Activated naive CD4-positive, alpha-beta T cell treated with anti-CD3 and anti-CD28 coated beads, Interleukin-2, amount 50 U/mL, for 24 hours (primary cell): ENCODE results near the gene KRTAP1-5.
"Not testable (repeated sequence)": the region's sequence is repeated elsewhere in the genome, so short reads cannot be mapped to it uniquely, and the experiment has no call there.

Source experiments
- H3K27ac Mint-ChIP-seq: one replicate; pipeline ENCODE4 v1.8.0; 2021; ENCODE audit warnings: mild to moderate bottlenecking, mixed read lengths
- H3K27me3 Mint-ChIP-seq: one replicate; pipeline ENCODE4 v1.8.0; 2021; ENCODE audit warnings: mixed read lengths
- H3K36me3 Mint-ChIP-seq: one replicate; pipeline ENCODE4 v1.8.0; 2021; ENCODE audit warnings: mixed read lengths
- H3K4me1 Mint-ChIP-seq: one replicate; pipeline ENCODE4 v1.8.0; 2021; ENCODE audit warnings: mixed read lengths
- H3K4me3 Mint-ChIP-seq: one replicate; pipeline ENCODE4 v1.8.0; 2021; ENCODE audit warnings: mild to moderate bottlenecking, mixed read lengths
- H3K9me3 Mint-ChIP-seq: one replicate; pipeline ENCODE4 v1.8.0; 2021; ENCODE audit warnings: mixed read lengths

The KRTAP1-5 gene

DNA sequence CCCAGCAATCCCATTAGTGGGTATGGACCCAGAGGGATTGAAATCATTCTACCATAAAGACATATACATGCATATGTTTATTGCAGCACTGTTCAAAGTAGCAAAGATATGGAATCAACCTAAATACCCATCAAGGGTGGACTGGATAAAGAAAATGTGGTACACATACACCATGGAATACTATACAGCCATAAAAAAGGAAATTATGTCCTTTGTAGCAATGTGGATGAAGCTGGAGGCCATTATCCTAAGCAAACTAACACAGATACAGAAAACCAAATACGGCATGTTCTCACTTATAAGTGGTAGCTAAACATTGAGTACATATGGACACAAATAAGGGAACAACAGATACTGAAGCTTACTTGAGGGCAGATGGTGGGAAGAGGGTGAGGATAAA is 30.5 kb upstream of the KRTAP1-5 start:
- Mint-ChIP-seq H3K4me1 (no peaks in the 10 kb centered on the region), H3K27me3 (peaks cover 26% of the 10 kb centered on the region), H3K9me3 (no peaks in the 10 kb centered on the region), H3K4me3 (no peak overlapping the region), H3K36me3 (no peaks in the 10 kb centered on the region), H3K27ac (no peak overlapping the region)

DNA sequence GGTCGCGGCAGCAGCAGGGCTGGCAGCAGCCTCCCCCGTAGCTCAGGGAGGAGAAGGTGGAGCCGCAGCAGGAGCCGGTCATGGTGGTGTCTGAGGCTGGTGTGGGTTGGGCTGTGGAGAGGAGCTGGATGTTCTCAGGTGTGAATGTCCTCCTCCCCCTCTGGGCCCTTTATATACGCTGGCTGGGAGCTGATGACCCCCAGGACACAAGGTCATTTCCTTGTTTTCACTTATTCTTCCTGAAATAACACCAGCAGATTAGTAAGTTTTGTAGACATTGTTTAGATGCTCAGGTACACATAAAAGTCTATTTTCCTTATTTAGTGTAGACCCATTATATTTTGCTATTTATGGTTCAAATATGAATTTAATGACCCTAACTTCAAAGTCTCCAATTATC is 28.1 kb upstream of the KRTAP1-5 start, which contains the start of gene KRTAP2-2:
KRTAP2-2 (minus strand) TSS at position 101 of the 400 bp plus-strand sequence; CDS start at position 82, 19 bp downstream.
- H3K9me3 Mint-ChIP-seq, H3K4me3 Mint-ChIP-seq, H3K4me1 Mint-ChIP-seq, H3K36me3 Mint-ChIP-seq, H3K27ac Mint-ChIP-seq: not testable (repeated sequence)
- peaks cover 17% of the 10 kb centered on the region for H3K27me3 Mint-ChIP-seq

DNA sequence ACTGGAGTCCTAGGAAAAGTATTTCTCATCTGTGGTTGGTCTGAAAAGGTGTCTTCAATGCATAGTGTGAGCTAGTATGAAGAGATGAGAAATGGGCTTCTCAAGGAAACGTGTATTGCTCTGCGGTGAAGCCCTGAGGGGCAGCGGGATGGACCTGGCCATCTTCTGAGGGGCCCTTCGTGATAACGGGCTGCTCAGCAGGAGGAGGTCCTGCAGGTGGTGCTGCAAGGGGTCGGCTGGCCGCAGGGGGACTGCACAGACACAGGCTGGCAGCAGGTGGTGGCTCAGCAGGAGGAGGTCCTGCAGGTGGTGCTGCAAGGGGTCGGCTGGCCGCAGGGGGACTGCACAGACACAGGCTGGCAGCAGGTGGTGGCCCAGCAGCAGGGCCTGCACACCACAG is 27.5 kb upstream of the KRTAP1-5 start:
- not testable (repeated sequence) for H3K27ac Mint-ChIP-seq, H3K4me3 Mint-ChIP-seq, H3K36me3 Mint-ChIP-seq, H3K9me3 Mint-ChIP-seq, H3K4me1 Mint-ChIP-seq
- peaks cover 17% of the 10 kb centered on the region for H3K27me3 Mint-ChIP-seq

DNA sequence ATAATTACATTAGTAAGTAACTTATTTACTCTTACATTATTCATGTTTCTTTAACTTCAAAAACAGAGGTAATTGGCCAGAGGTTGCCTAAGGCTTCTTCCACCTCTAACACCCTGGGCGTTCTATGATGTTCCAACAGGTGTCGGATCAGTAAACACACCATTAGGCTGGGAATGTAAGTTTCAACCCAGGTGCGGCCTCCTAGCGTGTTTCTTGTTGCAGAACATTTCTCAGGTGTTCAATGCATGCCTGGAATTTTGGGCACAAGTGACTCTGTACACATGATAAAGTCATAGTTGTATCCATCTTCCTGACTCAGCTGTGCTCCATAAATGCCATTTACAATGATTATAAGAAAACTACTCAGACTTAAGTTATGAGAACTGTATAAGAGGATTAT is 27.0 kb upstream of the KRTAP1-5 start:
- no peaks in the 10 kb centered on the region for H3K4me1 Mint-ChIP-seq
- no peak overlapping the region for H3K4me3 Mint-ChIP-seq
- peaks cover 13% of the 10 kb centered on the region for H3K27me3 Mint-ChIP-seq
- no peak overlapping the region for H3K27ac Mint-ChIP-seq
- H3K36me3 Mint-ChIP-seq: no peaks in the 10 kb centered on the region
- H3K9me3 Mint-ChIP-seq: no peaks in the 10 kb centered on the region

DNA sequence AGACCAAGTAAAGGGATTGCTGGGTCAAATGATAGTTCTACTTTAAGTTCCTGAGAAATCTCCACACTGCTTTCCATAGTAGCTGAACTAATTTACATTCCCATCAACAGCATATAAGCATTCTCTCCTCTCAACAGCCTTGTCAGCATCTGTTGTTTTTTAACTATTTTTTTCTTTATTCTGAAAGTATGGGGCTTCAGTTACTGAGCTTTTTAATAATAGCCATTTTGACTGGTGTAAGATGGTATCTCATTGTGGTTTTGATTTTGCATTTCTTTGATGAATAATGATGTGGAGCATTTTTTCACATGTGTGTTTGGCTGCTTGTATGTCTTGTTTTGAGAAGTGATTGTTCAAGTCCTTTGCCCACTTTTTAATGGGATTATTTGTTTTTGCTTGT is 25.6 kb upstream of the KRTAP1-5 start:
- Mint-ChIP-seq H3K36me3 (no peaks in the 10 kb centered on the region), H3K27me3 (peaks cover 8% of the 10 kb centered on the region), H3K9me3 (no peaks in the 10 kb centered on the region), H3K27ac (no peak overlapping the region), H3K4me1 (no peaks in the 10 kb centered on the region), H3K4me3 (no peak overlapping the region)

DNA sequence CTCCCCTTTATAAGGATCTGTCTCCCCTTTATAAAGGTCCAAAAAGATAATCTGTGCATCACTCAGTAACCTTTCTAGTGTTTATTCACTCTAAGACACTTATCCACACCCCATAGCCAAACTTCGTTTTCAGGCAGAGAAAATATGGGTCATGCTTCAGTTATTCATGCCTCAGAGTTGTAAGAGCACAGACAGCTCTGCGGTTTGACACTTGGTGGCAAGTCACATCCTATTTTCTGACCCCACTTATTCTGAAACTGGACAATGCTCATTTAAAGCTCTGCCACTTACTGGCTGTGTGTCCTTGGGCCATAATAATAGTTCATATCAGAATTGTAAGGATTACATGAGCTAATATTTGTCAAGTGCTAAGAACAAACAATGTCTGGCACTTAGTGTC is 22.1 kb upstream of the KRTAP1-5 start:
- Mint-ChIP-seq H3K4me1 (no peaks in the 10 kb centered on the region), H3K27me3 (peaks cover 4% of the 10 kb centered on the region), H3K27ac (no peak overlapping the region), H3K9me3 (no peaks in the 10 kb centered on the region), H3K36me3 (no peaks in the 10 kb centered on the region), H3K4me3 (no peak overlapping the region)

DNA sequence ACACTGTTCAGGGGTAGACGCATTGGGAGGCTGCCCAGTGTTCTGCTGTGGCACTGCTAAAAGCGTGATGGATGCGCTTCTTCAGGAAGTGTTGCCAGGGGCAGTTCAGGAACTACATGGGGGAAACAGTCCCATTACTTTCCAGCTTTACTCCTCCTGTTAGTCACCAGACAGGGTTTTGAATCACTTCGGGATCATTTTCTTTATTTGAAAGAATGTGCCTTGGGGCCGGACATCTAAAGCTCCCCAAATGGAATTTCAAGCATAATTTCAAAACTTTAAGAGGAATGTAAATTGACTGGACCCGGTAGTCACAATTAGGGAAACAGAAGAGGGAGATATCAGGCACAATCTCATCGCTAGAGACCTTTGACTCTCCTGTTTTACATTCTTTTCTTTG is 21.4 kb upstream of the KRTAP1-5 start:
- Mint-ChIP-seq H3K4me3 (no peak overlapping the region), H3K36me3 (no peaks in the 10 kb centered on the region), H3K9me3 (peaks cover 3% of the 10 kb centered on the region), H3K27ac (no peak overlapping the region), H3K4me1 (peaks cover 3% of the 10 kb centered on the region), H3K27me3 (peaks cover 4% of the 10 kb centered on the region)

DNA sequence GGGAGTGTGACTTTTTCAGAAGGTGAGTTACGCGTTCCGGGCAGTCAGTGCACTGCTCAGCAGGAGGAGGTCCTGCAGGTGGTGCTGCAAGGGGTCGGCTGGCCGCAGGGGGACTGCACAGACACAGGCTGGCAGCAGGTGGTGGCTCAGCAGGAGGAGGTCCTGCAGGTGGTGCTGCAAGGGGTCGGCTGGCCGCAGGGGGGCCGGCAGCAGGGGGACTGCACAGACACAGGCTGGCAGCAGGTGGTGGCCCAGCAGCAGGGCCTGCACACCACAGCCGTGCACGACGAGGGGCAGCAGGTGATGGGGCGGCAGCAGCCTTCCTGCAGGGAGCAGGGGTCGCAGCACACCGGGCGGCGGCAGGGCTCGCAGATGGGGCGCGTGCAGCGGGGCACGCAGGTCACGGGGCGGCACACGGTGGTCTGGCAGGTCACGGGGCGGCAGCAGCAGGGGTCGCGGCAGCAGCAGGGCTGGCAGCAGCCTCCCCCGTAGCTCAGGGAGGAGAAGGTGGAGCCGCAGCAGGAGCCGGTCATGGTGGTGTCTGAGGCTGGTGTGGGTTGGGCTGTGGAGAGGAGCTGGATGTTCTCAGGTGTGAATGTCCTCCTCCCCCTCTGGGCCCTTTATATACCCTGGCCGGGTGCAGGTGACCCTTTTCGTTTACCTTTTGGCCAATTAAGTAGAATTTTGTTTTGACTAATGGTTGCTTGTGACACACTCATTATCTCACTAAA is 19.9 kb upstream of the KRTAP1-5 start, which contains the start of gene KRTAP2-1:
KRTAP2-1 (minus strand) TSS at position 582 of the 731 bp plus-strand sequence; CDS start at position 533, 49 bp downstream.
- H3K27me3 Mint-ChIP-seq, H3K9me3 Mint-ChIP-seq, H3K36me3 Mint-ChIP-seq, H3K4me1 Mint-ChIP-seq, H3K27ac Mint-ChIP-seq, H3K4me3 Mint-ChIP-seq: not testable (repeated sequence)

DNA sequence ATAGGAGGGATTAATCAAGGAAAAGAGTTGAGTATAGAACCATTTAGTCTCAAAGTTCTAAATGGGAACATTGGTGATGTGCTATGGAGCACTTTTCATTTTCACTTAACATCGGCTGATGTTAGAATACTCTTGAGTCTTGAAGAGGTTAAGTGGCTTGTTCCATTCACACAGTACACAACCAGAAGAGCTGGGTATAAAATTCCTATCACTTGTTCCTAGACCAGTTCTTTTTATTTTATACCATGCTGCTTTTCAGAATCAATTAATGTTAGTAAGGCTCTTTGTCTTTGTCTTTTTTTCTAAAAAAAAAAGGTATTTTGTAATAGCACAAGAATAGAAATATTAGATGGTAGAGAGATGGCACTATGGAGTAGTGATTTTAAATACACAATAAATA is 15.9 kb upstream of the KRTAP1-5 start:
- H3K27ac Mint-ChIP-seq: no peak overlapping the region
- H3K36me3 Mint-ChIP-seq: peaks cover 1% of the 10 kb centered on the region
- H3K27me3 Mint-ChIP-seq: peaks cover 4% of the 10 kb centered on the region
- H3K9me3 Mint-ChIP-seq: peaks cover 6% of the 10 kb centered on the region
- no peak overlapping the region for H3K4me3 Mint-ChIP-seq
- peaks cover 3% of the 10 kb centered on the region for H3K4me1 Mint-ChIP-seq

DNA sequence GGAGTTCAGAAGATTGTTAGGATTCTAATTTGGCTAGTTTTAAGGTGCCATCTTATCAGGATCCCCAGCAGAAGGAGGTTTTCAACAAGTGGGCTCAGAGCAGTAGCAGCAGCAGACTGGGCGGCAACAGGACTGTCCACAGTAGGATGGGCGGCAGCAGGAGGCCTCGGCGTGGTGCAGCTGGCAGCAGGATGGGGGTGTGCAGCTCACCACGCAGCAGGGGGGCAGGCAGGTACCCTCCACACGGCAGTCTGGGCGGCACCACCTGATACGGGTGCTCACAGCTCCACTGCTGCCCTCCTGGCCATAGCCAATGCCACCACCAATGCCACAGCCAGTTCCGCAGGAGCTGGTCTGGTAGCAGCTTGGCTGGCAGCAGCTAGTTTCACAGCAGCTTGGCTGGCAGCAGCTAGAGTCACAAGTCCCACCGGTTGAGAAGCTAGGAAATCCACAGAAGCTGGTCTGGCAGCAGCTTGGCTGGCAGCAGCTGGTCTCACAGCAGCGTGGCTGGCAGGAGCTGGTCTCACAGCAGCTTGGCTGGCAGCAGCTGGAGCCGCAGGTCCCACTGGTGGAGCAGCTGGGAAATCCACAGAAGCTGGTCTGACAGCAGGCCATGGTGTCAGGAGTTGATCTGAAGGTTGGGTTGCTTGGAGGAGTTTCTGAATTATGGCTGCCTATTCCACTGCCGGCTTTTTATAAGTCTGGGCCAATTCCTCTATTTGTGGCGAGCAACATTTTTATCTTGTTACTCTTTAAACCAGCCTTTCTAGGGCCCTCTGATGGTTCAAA is 14.0 kb upstream of the KRTAP1-5 start, which contains the start of gene KRTAP1-1:
KRTAP1-1 (minus strand) TSS at position 668 of the 789 bp plus-strand sequence; CDS start at position 615, 53 bp downstream.
- not testable (repeated sequence) for H3K27ac Mint-ChIP-seq, H3K4me3 Mint-ChIP-seq, H3K9me3 Mint-ChIP-seq, H3K27me3 Mint-ChIP-seq, H3K4me1 Mint-ChIP-seq, H3K36me3 Mint-ChIP-seq

DNA sequence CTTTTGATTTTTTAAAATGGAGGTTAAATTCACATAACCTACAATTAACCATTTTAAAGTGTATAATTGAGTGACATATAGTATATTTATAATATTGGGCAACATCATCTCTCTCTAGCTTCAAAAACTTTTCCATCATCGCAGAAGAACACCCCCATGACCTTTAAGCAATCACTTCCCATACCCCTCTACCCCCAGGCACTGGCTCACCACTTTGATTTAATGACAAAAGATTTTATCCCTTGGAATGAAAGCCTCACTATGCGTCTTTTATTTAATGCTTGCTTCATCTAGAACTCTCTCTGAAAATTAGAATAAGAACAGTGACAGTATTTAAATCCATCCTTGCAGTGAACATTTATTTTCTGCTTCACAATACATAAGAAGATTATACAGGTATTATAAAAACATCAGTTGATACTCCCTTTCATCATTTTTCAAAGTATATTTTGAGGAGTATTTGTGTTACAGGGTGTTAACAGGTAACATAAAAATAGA is 10.9 kb upstream of the KRTAP1-5 start:
- H3K4me1 Mint-ChIP-seq: no peaks in the 10 kb centered on the region
- no peaks in the 10 kb centered on the region for H3K9me3 Mint-ChIP-seq
- H3K36me3 Mint-ChIP-seq: peaks cover 1% of the 10 kb centered on the region
- H3K27ac Mint-ChIP-seq: no peak overlapping the region
- H3K4me3 Mint-ChIP-seq: no peak overlapping the region
- H3K27me3 Mint-ChIP-seq: no peaks in the 10 kb centered on the region

DNA sequence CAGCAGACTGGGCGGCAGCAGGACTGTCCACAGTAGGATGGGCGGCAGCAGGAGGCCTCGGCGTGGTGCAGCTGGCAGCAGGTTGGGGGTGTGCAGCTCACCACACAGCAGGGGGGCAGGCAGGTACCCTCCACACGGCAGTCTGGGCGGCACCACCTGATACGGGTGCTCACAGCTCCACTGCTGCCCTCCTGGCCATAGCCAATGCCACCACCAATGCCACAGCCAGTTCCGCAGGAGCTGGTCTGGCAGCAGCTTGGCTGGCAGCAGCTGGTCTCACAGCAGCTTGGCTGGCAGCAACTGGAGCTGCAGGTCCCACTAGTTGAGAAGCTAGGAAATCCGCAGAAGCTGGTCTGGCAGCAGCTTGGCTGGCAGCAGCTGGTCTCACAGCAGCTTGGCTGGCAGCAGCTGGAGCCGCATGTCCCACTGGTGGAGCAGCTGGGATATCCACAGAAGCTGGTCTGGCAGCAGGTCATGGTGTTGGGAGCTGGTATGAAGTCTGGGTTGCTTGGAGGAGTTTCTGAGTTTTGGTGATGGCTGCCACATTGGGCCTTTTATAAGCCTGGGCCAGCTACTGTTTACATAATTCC is 7.4 kb upstream of the KRTAP1-5 start, which contains the start of gene KRTAP1-3:
KRTAP1-3 (minus strand) TSS at position 529 of the 590 bp plus-strand sequence; CDS start at position 476, 53 bp downstream.
- not testable (repeated sequence) for H3K27me3 Mint-ChIP-seq, H3K9me3 Mint-ChIP-seq, H3K27ac Mint-ChIP-seq, H3K4me3 Mint-ChIP-seq, H3K4me1 Mint-ChIP-seq, H3K36me3 Mint-ChIP-seq

DNA sequence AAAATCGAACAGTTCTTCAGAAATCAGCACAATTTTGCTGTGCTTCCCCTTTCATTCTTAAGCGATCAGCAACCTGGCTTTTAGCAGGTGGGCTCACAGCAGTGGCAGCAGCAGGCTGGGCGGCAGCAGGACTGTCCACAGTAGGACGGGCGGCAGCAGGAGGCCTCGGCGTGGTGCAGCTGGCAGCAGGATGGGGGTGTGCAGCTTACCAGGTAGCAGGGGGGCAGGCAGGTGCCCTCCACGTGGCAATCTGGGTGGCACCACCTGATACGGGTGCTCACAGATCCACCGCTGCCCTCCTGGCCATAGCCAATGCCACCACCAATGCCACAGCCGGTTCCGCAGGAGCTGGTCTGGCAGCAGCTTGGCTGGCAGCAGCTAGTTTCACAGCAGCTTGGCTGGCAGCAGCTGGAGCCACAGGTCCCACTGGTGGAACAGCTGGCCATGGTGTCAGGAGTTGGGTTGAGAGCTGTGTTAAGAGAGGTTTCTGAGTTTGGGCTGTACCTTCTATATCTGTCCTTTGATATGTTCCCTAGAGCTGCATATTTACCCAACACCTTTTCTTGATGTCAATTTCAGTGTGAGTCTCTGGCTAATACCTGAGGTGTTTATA is 2.7 kb upstream of the KRTAP1-5 start, which contains the start of gene KRTAP1-4:
KRTAP1-4 (minus strand) TSS at position 563 of the 613 bp plus-strand sequence; CDS start at position 446, 117 bp downstream.
- H3K36me3 Mint-ChIP-seq: no peaks in the 10 kb centered on the region
- no peaks in the 10 kb centered on the region for H3K4me1 Mint-ChIP-seq
- no peaks in the 10 kb centered on the region for H3K9me3 Mint-ChIP-seq
- no peak within 1 kb of the TSS for H3K4me3 Mint-ChIP-seq
- H3K27ac Mint-ChIP-seq: no peak within 1 kb of the TSS
- H3K27me3 Mint-ChIP-seq: peaks cover 15% of the 10 kb centered on the region

DNA sequence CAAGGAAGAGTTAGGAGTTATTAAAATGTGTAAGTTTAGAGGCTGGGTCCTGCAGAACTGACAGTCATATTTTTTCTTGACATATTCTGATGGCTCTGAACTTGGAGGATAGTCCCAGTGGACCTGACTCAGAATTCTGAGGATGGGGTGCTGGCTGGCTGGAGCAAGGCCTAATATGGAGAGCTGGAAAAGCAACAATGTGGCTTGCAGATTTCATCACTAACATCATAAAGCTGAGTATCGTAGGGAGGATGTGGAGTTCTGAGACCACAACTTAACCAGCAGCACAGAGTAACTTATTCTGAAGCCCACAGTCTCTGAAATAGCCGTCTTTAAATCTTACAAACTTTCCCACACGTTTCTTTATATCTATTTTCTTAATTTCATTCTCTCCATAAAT is 2.3 kb downstream of the KRTAP1-5 start:
- H3K4me1 Mint-ChIP-seq: no peaks in the 10 kb centered on the region
- peaks cover 8% of the 10 kb centered on the region for H3K27me3 Mint-ChIP-seq
- no peak overlapping the region for H3K4me3 Mint-ChIP-seq
- H3K36me3 Mint-ChIP-seq: no peaks in the 10 kb centered on the region
- H3K9me3 Mint-ChIP-seq: no peaks in the 10 kb centered on the region
- no peak overlapping the region for H3K27ac Mint-ChIP-seq

DNA sequence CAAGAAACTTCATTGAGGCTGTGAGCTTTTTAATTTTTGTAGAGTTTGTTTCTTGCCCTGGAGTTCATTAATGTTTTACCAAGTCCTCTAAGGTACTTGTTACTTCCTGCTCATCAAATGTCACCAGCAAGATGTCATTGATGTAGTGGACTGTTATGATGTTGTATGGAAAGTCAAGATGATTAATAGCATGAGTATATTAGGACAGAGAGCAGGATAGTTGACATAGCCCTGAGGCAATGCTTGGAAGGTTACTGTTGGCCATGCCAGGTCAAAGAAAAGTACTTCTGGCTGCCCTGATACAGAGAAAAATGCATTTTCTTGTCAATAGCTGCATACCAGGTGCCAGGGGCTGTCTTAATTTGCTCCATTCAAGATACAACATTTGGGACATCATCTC is 6.7 kb downstream of the KRTAP1-5 start:
- Mint-ChIP-seq H3K4me1 (no peaks in the 10 kb centered on the region), H3K9me3 (no peaks in the 10 kb centered on the region), H3K27me3 (peaks cover 1% of the 10 kb centered on the region), H3K4me3 (no peak overlapping the region), H3K27ac (no peak overlapping the region), H3K36me3 (no peaks in the 10 kb centered on the region)
